H9 (cell line): ENCODE data around the gene PXN. TPM values are rescaled to one million over a fixed set of nuclear protein-coding genes. Genes with fewer than 3 reads are reported as not detected.

Source experiments
- DNase-seq: peaks from one replicate; pipeline ENCODE4 v3.0.0-alpha.2; 2017
- H2AFZ ChIP-seq: one replicate; pipeline ENCODE4 v1.6.1; 2013; ENCODE audit warnings: mild to moderate bottlenecking, low read length, control low read depth, moderate library complexity
- H2AK5ac ChIP-seq: 2 replicates; pipeline ENCODE4 v1.6.1; 2013; ENCODE audit warnings: low read length, control low read depth, mixed read lengths; ENCODE audit not compliant: insufficient read length
- H2BK120ac ChIP-seq: one replicate; pipeline ENCODE4 v1.6.1; 2013; ENCODE audit warnings: low read depth, mild to moderate bottlenecking, low read length, control low read depth, inconsistent platforms; ENCODE audit not compliant: poor library complexity, severe bottlenecking
- H2BK12ac ChIP-seq: 2 replicates; pipeline ENCODE4 v1.6.1; 2013; ENCODE audit warnings: low read length, control low read depth, mixed read lengths, low read depth; ENCODE audit not compliant: insufficient read length
- H2BK15ac ChIP-seq: 2 replicates; pipeline ENCODE4 v1.6.1; 2013; ENCODE audit warnings: low read depth, low read length, control low read depth
- H2BK20ac ChIP-seq: one replicate; pipeline ENCODE4 v1.6.1; 2013; ENCODE audit warnings: low read depth, mild to moderate bottlenecking, low read length, control low read depth, inconsistent platforms; ENCODE audit not compliant: poor library complexity, severe bottlenecking
- H2BK5ac ChIP-seq: 2 replicates; pipeline ENCODE4 v1.6.1; 2013; ENCODE audit warnings: low read length, control low read depth, mixed read lengths; ENCODE audit not compliant: insufficient read length
- H3K14ac ChIP-seq: 2 replicates; pipeline ENCODE4 v1.6.1; 2013; ENCODE audit warnings: low read length, control low read depth; ENCODE audit not compliant: insufficient read depth
- H3K18ac ChIP-seq: 2 replicates; pipeline ENCODE4 v1.6.1; 2013; ENCODE audit warnings: low read depth, mild to moderate bottlenecking, mixed read lengths, low read length, control low read depth; ENCODE audit not compliant: insufficient read length
- H3K23ac ChIP-seq: 2 replicates; pipeline ENCODE4 v1.6.1; 2013; ENCODE audit warnings: low read length, control low read depth, mixed read lengths, low read depth; ENCODE audit not compliant: insufficient read length
- H3K23me2 ChIP-seq: 2 replicates; pipeline ENCODE4 v1.6.1; 2013; ENCODE audit warnings: low read depth, mild to moderate bottlenecking, mixed read lengths, low read length, control low read depth; ENCODE audit not compliant: insufficient read length, poor library complexity, severe bottlenecking
- H3K27ac ChIP-seq: 2 replicates; pipeline ENCODE4 v1.5.1; 2013; ENCODE audit warnings: low read length, control low read depth, mixed read lengths, low read depth; ENCODE audit not compliant: insufficient read length
- H3K27me3 ChIP-seq: 2 replicates; pipeline ENCODE4 v1.6.1; 2013; ENCODE audit warnings: low read length, control low read depth, inconsistent platforms; ENCODE audit not compliant: insufficient read depth
- H3K4ac ChIP-seq: 2 replicates; pipeline ENCODE4 v1.6.1; 2013; ENCODE audit warnings: low read depth, mild to moderate bottlenecking, control low read depth, inconsistent platforms, low read length, moderate library complexity
- H3K4me1 ChIP-seq: 2 replicates; pipeline ENCODE4 v1.6.1; 2013; ENCODE audit warnings: low read length, control low read depth, inconsistent platforms; ENCODE audit not compliant: insufficient read depth
- H3K4me2 ChIP-seq: 2 replicates; pipeline ENCODE4 v1.6.1; 2013; ENCODE audit warnings: low read length, control low read depth, mixed read lengths; ENCODE audit not compliant: insufficient read length, insufficient read depth
- H3K56ac ChIP-seq: 2 replicates; pipeline ENCODE4 v1.6.1; 2013; ENCODE audit warnings: low read depth, mild to moderate bottlenecking, mixed read lengths, low read length, control low read depth; ENCODE audit not compliant: insufficient read length
- H3K79me1 ChIP-seq: 2 replicates; pipeline ENCODE4 v1.6.1; 2013; ENCODE audit warnings: low read depth, mild to moderate bottlenecking, moderate library complexity, low read length, control low read depth, inconsistent platforms; ENCODE audit not compliant: insufficient read depth, poor library complexity, severe bottlenecking
- H3K79me2 ChIP-seq: 2 replicates; pipeline ENCODE4 v1.6.1; 2013; ENCODE audit warnings: low read length, control low read depth, inconsistent platforms; ENCODE audit not compliant: insufficient read depth
- H3K9ac ChIP-seq: 2 replicates; pipeline ENCODE4 v1.6.1; 2013; ENCODE audit warnings: low read length, control low read depth, mixed read lengths; ENCODE audit not compliant: insufficient read length; ENCODE audit errors: extremely low read depth
- H3K9me3 ChIP-seq: one replicate; pipeline ENCODE4 v1.6.1; 2013; ENCODE audit warnings: low read depth, low read length, inconsistent platforms; ENCODE audit not compliant: control insufficient read depth
- H3T11ph ChIP-seq: one replicate; pipeline ENCODE4 v1.6.1; 2013; ENCODE audit warnings: mild to moderate bottlenecking, low read length, control low read depth, inconsistent platforms
- H4K20me1 ChIP-seq: one replicate; pipeline ENCODE4 v1.6.1; 2013; ENCODE audit not compliant: control insufficient read depth, insufficient read length, insufficient read depth
- H4K5ac ChIP-seq: 2 replicates; pipeline ENCODE4 v1.6.1; 2013; ENCODE audit warnings: low read depth, mild to moderate bottlenecking, mixed read lengths, low read length, control low read depth; ENCODE audit not compliant: insufficient read length
- H4K8ac ChIP-seq: replicated peaks from 2 replicates; pipeline ENCODE4 v1.6.1; 2013; ENCODE audit warnings: low read length, control low read depth, mixed read lengths, low read depth; ENCODE audit not compliant: insufficient read length
- H4K91ac ChIP-seq: 2 replicates; pipeline ENCODE4 v1.6.1; 2013; ENCODE audit warnings: low read depth, mild to moderate bottlenecking, moderate library complexity, mixed read lengths, low read length, control low read depth; ENCODE audit not compliant: insufficient read length
- H3K27ac Mint-ChIP-seq, 3 experiments: 2 replicates in 2 of 3; 3 replicates in 1 of 3; pipeline ENCODE4 v1.8.0; 2020 to 2021; ENCODE audit warnings: mixed read lengths in 3 of 3, mild to moderate bottlenecking in 1 of 3, moderate library complexity in 1 of 3
- H3K27me3 Mint-ChIP-seq: 2 replicates; pipeline ENCODE4 v1.8.0; 2021; ENCODE audit warnings: low read depth, mild to moderate bottlenecking, moderate library complexity, mixed read lengths
- H3K36me3 Mint-ChIP-seq, 3 experiments: 2 replicates in 2 of 3; 3 replicates in 1 of 3; pipeline ENCODE4 v1.8.0; 2020 to 2021; ENCODE audit warnings: low read depth in 3 of 3, mixed read lengths in 3 of 3; ENCODE audit not compliant: insufficient read depth in 1 of 3
- H3K4me1 Mint-ChIP-seq, 2 experiments: 2 replicates each; pipeline ENCODE4 v1.8.0; 2020; ENCODE audit warnings: mixed read lengths in 2 of 2
- H3K4me3 Mint-ChIP-seq, 2 experiments: 2 replicates in 1 of 2; 3 replicates in 1 of 2; pipeline ENCODE4 v1.8.0; 2020 to 2021; ENCODE audit warnings: mild to moderate bottlenecking in 2 of 2, mixed read lengths in 2 of 2, moderate library complexity in 1 of 2
- H3K9me3 Mint-ChIP-seq, 2 experiments: 2 replicates in 1 of 2; 3 replicates in 1 of 2; pipeline ENCODE4 v1.8.0; 2020; ENCODE audit warnings: mild to moderate bottlenecking in 2 of 2, mixed read lengths in 2 of 2, moderate library complexity in 1 of 2
- WGBS: extraction: QIAGEN DNeasy Blood & Tissue Kit; methylation state at CpG from one replicate; pipeline ENCODE4 v1.1.7; 2013; ENCODE audit warnings: missing lambda C conversion rate, low lambda C conversion rate, mixed read lengths; ENCODE audit not compliant: insufficient read length; ENCODE audit errors: extremely low coverage; 5-methylcytosine and 5-hydroxymethylcytosine counted together
- total RNA-seq: library from RNA; stranded (reverse); gene quantifications from 2 replicates; pipeline ENCODE4 v1.2.1, GENCODE V29; 2021
- TF ChIP-seq, protein P1 (sequence below): fragments of 200-600 bp; sonication (generic); conservative IDR thresholded peaks from 3 replicates; pipeline ENCODE4 v1.8.0; 2021; ENCODE audit warnings: antibody characterized with exemption, mild to moderate bottlenecking

The PXN gene
- total RNA-seq, 1 experiment from 2014 or later: 92.8 TPM

DNA sequence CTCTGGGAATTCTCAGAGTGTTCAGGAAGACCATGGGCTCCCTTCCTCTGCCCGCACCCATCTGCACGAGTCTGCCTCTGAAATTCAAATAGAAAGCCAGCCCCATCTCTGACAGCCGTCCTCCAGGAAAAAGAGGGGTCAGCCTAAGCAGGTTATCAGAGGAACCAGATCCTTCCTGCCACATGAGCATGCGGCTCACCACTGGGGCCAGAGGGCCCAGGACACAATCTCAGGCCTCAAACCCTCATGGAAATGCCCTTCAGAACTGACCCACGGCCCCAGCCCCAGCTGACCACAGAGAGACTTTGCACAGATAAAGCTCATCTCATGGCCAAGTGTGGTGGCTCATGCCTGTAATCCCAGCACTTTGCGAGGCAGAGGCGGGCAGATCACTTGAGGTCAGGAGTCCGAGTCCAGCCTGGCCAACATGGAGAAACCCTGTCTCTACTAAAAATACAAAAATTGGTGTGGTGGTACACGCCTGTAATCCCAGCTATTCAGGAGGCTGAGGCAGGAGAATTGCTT, 23.2 kb downstream of the PXN start:
- no peak overlapping the region for H4K91ac ChIP-seq
- peaks cover 4% of the 10 kb centered on the region; the same call in 1 of the 2 replicates for H3K4me1 ChIP-seq
- no peak overlapping the region for H3K4ac ChIP-seq
- H2BK12ac ChIP-seq: no peak overlapping the region
- Mint-ChIP-seq H3K4me3 (0 out of 5 replicates have a peak overlapping the region, but pooled peaks of 1 of the 2 experiments have one; percentile 14), H3K9me3 (no peaks in the 10 kb centered on the region), H3K36me3 (no peaks in the 10 kb centered on the region; a peak in 1 of 7 replicates), H3K27me3 (no peaks in the 10 kb centered on the region), H3K4me1 (peaks cover 40 to 41% of the 10 kb centered on the region in 2 experiments), H3K27ac (peak overlapping the region in 1 of 3 experiments; percentile 31; a peak in 4 of 7 replicates)
- H2BK5ac ChIP-seq: no peak overlapping the region
- no peak overlapping the region for H3K9ac ChIP-seq
- no peak overlapping the region for H3K56ac ChIP-seq
- no peak overlapping the region for H3T11ph ChIP-seq
- no peak overlapping the region for H2AFZ ChIP-seq
- H3K79me2 ChIP-seq: peaks cover 33% of the 10 kb centered on the region; the same call in 1 of the 2 replicates
- no peak overlapping the region for H3K18ac ChIP-seq
- TF ChIP-seq, protein P1, sequence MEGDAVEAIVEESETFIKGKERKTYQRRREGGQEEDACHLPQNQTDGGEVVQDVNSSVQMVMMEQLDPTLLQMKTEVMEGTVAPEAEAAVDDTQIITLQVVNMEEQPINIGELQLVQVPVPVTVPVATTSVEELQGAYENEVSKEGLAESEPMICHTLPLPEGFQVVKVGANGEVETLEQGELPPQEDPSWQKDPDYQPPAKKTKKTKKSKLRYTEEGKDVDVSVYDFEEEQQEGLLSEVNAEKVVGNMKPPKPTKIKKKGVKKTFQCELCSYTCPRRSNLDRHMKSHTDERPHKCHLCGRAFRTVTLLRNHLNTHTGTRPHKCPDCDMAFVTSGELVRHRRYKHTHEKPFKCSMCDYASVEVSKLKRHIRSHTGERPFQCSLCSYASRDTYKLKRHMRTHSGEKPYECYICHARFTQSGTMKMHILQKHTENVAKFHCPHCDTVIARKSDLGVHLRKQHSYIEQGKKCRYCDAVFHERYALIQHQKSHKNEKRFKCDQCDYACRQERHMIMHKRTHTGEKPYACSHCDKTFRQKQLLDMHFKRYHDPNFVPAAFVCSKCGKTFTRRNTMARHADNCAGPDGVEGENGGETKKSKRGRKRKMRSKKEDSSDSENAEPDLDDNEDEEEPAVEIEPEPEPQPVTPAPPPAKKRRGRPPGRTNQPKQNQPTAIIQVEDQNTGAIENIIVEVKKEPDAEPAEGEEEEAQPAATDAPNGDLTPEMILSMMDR: no peak
- H2BK120ac ChIP-seq: no peak overlapping the region
- H2BK15ac ChIP-seq: no peak overlapping the region
- no CpG with 5 or more reads among the region's 9 CpGs for WGBS
- no peaks in the 10 kb centered on the region for H4K20me1 ChIP-seq
- no peak overlapping the region for H3K4me2 ChIP-seq
- H3K27me3 ChIP-seq: no peaks in the 10 kb centered on the region
- no peaks in the 10 kb centered on the region for H3K23me2 ChIP-seq
- H3K23ac ChIP-seq: no peak overlapping the region
- H4K5ac ChIP-seq: no peak overlapping the region
- no peak overlapping the region for H4K8ac ChIP-seq
- H3K79me1 ChIP-seq: peaks cover 2% of the 10 kb centered on the region
- no peak overlapping the region for H3K14ac ChIP-seq
- H2AK5ac ChIP-seq: no peak overlapping the region
- DNase-seq: no peak
- H2BK20ac ChIP-seq: no peak overlapping the region
- no peak overlapping the region for H3K27ac ChIP-seq
- no peaks in the 10 kb centered on the region for H3K9me3 ChIP-seq
